Astrocyte of the spinal cord (primary cell): ENCODE data around the gene RAB3IP.

Source experiments
- DNase-seq: peaks from one replicate; pipeline ENCODE4 v3.0.0; 2011; ENCODE audit warnings: low read depth, low spot score
- H3K4me3 ChIP-seq: 2 replicates; pipeline ENCODE4 v1.5.1; 2011; ENCODE audit warnings: low read depth, mild to moderate bottlenecking, low read length, moderate library complexity
- CTCF ChIP-seq: IDR thresholded peaks from 2 replicates; pipeline ENCODE4 v1.5.1; 2012; ENCODE audit warnings: low read depth, mild to moderate bottlenecking, low read length, inconsistent platforms
- in situ Hi-C: cut with HindIII; loops from 2 replicates; pipeline ENCODE4 v1.10.0; 2017; ENCODE audit warnings: low sequenced_read_pairs

Gene RAB3IP

GRCh38 chr12:69703146-69703642, 35.5 kb upstream of the RAB3IP start:
- no peak for TF ChIP-seq CTCF

GRCh38 chr12:69704357-69704756, 34.3 kb upstream of the RAB3IP start:
- in situ Hi-C loops = no loop called here
- TF ChIP-seq CTCF = no peak
- DNase-seq = no peak
- H3K4me3 ChIP-seq = no peak overlapping the region

More at GRCh38 chr12:69703146-69703642, 35.5 kb upstream of the RAB3IP start:
- H3K4me3 ChIP-seq = no peak overlapping the region
- in situ Hi-C loops = no loop called here
- no peak for DNase-seq

DNA sequence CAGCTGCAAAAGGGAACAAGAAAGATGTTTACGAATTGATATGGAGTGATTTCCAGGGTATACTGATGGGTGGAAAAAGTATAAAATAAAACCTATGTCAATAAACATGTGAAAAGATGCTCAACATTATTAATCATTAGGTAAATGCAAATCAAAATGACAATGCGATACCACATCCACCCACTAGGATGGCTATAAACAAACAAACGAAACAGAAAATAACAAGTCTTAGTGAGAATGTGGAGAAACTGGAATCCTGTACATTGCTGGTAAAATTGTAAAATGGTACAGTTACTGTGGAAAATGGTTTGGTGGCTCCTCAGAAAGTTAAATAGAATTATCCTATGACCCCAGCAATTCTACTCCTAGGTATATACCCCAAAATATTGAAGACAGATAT, 30.0 kb upstream of the RAB3IP start:
- no peak overlapping the region for H3K4me3 ChIP-seq
- no peak for TF ChIP-seq CTCF
- in situ Hi-C loops = no loop called here
- DNase-seq = no peak

GRCh38 chr12:69712826-69713225, 25.8 kb upstream of the RAB3IP start:
- no peak for TF ChIP-seq CTCF
- no peak overlapping the region for H3K4me3 ChIP-seq
- in situ Hi-C loops = no loop called here
- DNase-seq = no peak

DNA sequence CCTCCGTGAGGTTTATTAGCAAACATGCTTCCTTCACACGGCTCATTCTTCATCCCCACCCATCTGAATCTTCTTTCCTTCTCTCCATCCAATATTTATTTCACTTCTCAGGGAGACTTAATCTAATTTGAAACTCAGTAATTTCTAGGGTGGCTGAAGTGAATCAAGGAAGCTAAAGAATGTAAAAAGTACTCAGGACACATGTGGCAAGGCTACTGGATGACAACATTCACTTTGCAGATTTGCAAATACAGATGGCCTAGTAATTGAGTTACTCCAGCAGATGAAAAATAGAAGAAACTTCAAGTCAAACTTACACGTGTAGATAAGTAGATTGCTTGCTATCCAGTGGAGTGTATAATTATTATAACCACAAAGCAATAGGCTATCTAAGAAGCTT, 24.1 kb upstream of the RAB3IP start:
- DNase-seq = no peak
- in situ Hi-C loops = no loop called here
- H3K4me3 ChIP-seq = no peak overlapping the region
- TF ChIP-seq CTCF = no peak

DNA sequence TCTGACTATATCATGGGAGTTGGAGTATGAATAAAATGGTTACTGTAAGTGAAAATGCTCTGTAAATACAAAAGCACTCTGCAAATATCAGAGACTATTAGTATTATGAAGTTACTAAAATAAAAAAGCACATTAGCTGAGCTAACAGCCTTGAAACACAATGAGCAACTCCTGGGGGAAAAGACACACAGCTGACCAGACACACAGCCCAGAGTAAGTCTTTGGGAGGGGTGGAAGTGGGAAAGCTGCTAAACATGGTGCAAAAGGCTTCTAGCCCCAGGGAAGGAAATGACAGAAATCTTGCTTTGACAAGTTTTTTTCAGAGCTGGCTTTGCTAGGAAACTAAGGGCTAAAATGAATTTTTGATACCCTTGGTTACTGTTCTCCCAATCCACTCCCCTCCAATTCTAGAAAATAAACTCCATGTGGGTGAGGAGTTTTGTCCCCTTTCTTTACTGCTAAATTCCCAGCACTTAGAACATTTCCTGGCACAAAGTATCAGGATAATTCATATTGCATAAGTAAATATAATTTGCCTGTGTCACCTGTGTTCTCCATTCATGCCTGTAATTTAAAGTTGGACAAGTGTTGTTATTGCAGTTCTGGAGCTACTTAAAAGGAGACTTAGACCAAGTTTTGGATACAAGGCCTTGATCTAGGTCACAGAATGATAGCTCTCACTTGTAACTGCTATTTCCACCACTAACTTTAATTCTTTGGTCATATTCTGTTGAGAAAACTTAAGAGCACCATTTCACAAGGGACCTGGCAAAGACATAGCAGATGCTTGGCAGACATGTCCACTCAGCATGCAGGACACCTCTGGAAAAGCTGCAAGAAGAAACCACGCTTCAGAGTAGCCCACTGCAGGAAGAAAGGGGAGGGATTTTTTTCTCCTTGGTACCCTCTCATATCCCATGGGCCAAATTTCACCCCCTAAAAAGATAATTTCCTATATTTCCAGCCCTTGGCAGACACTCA, 19.0 kb upstream of the RAB3IP start:
- TF ChIP-seq CTCF = no peak
- no peak overlapping the region for H3K4me3 ChIP-seq
- in situ Hi-C loops = no loop called here
- no peak for DNase-seq
